T-helper 9 cell (primary cell): ENCODE data around the gene CEMP1.
"Not testable (repeated sequence)": the region's sequence is repeated elsewhere in the genome, so short reads cannot be mapped to it uniquely, and the experiment has no call there.

Experiments used
- DNase-seq: peaks from one replicate; pipeline ENCODE4 v3.0.0-alpha.2; 2020
- total RNA-seq, 2 donors: gene quantifications; one replicate each; lab custom pipeline; 2026; lab: John Stamatoyannopoulos, UW

The CEMP1 gene
- 0.28 to 0.48 reads per million in 2 donors for total RNA-seq

GRCh38 chr16:2531371-2531695, at the start of gene CEMP1:
Gene CEMP1, minus strand, starts transcription at chr16:2531408. Its CDS starts 335 bp downstream, at chr16:2531073.
- DNase-seq: no peak

- DNase-seq: not testable (repeated sequence)
Observed at GRCh38 chr16:2580818-2581217, 49.6 kb upstream of the CEMP1 start.

- DNase-seq: not testable (repeated sequence)
Observed at GRCh38 chr16:2580143-2580542, 48.9 kb upstream of the CEMP1 start.

GRCh38 chr16:2578905-2579304, 47.7 kb upstream of the CEMP1 start:
- not testable (repeated sequence) for DNase-seq

- not testable (repeated sequence) for DNase-seq
Observed at GRCh38 chr16:2577044-2577443, 45.8 kb upstream of the CEMP1 start.

GRCh38 chr16:2575839-2576238, 44.6 kb upstream of the CEMP1 start:
- DNase-seq: not testable (repeated sequence)

- DNase-seq: not testable (repeated sequence)
Observed at GRCh38 chr16:2572704-2573103, 41.5 kb upstream of the CEMP1 start.

GRCh38 chr16:2568573-2568972, 37.4 kb upstream of the CEMP1 start:
- not testable (repeated sequence) for DNase-seq

GRCh38 chr16:2567506-2567905, 36.3 kb upstream of the CEMP1 start:
- DNase-seq: not testable (repeated sequence)

- peak; percentile 36 for DNase-seq
Observed at GRCh38 chr16:2560798-2561133, 29.6 kb upstream of the CEMP1 start.

- DNase-seq: not testable (repeated sequence)
Observed at GRCh38 chr16:2560131-2560797, 29.1 kb upstream of the CEMP1 start.

GRCh38 chr16:2557150-2557549, 25.9 kb upstream of the CEMP1 start:
- not testable (repeated sequence) for DNase-seq

- DNase-seq: not testable (repeated sequence)
Observed at GRCh38 chr16:2554709-2555425, 23.7 kb upstream of the CEMP1 start.

GRCh38 chr16:2551420-2551889, 20.2 kb upstream of the CEMP1 start:
- not testable (repeated sequence) for DNase-seq

- not testable (repeated sequence) for DNase-seq
Observed at GRCh38 chr16:2550283-2550878, 19.2 kb upstream of the CEMP1 start.

GRCh38 chr16:2543771-2544170, 12.6 kb upstream of the CEMP1 start:
- DNase-seq: not testable (repeated sequence)

GRCh38 chr16:2541409-2541808, 10.2 kb upstream of the CEMP1 start:
- not testable (repeated sequence) for DNase-seq

GRCh38 chr16:2540912-2541311, 9.7 kb upstream of the CEMP1 start:
- DNase-seq: not testable (repeated sequence)

GRCh38 chr16:2539845-2540458, 8.7 kb upstream of the CEMP1 start:
- DNase-seq: peak; percentile 29

- DNase-seq: not testable (repeated sequence)
Observed at GRCh38 chr16:2539192-2539844, 8.1 kb upstream of the CEMP1 start.

- DNase-seq: peak; percentile 87
Observed at GRCh38 chr16:2537451-2538379, 6.5 kb upstream of the CEMP1 start, which contains the start of gene PDPK1. Gene PDPK1, plus strand, starts transcription at chr16:2538021. Its CDS starts 92 bp downstream, at chr16:2538113.
